Hepatocyte (in vitro differentiated cells): ENCODE results near the gene CNOT4.

ENCODE experiments used
- EZH2 ChIP-seq: fragments of 200-600 bp; sonication (generic); IDR thresholded peaks from 2 replicates; pipeline ENCODE4 v1.6.1; 2016; ENCODE audit warnings: antibody characterized with exemption, mild to moderate bottlenecking, borderline replicate concordance
- TF ChIP-seq, protein P1 (sequence below): fragments of 200-600 bp; sonication (generic); IDR thresholded peaks from 2 replicates; pipeline ENCODE4 v1.5.1; 2016; ENCODE audit warnings: antibody characterized with exemption, mild to moderate bottlenecking; ENCODE audit not compliant: poor library complexity

DNA sequence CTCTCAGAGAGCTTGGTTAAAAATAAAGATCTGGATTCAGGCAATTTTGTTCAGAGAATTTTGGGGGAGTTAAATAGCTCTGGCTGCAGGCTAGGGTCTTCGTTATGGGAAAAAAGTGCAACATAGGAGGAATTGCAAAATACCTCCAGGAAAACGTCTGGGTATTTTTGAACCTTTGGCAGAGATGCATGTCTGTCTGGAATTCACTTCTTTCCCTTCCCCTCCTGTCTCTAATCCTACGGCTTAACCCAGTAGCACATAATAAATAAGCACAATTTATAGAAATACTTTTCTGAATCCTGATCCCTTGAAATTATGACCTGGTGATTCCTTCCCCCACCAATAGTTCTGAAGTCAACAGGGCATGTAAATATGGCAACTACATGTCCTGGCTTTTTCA is 28.5 kb upstream of the CNOT4 start:
- TF ChIP-seq EZH2 = no peak
- TF ChIP-seq, protein P1, sequence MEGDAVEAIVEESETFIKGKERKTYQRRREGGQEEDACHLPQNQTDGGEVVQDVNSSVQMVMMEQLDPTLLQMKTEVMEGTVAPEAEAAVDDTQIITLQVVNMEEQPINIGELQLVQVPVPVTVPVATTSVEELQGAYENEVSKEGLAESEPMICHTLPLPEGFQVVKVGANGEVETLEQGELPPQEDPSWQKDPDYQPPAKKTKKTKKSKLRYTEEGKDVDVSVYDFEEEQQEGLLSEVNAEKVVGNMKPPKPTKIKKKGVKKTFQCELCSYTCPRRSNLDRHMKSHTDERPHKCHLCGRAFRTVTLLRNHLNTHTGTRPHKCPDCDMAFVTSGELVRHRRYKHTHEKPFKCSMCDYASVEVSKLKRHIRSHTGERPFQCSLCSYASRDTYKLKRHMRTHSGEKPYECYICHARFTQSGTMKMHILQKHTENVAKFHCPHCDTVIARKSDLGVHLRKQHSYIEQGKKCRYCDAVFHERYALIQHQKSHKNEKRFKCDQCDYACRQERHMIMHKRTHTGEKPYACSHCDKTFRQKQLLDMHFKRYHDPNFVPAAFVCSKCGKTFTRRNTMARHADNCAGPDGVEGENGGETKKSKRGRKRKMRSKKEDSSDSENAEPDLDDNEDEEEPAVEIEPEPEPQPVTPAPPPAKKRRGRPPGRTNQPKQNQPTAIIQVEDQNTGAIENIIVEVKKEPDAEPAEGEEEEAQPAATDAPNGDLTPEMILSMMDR = no peak
